Measurements from ENCODE around the gene HLA-DQA1. TPM values are rescaled to one million over a fixed set of nuclear protein-coding genes. Genes with fewer than 3 reads are reported as not detected.

Gene HLA-DQA1
- total RNA-seq, 2 experiments from 2014 or later = 5.9 to 6.9 TPM

GRCh38 chr6:32609731-32610640 is 27.2 kb upstream of the HLA-DQA1 start:
- ChIA-PET CTCF (interaction anchor here (1.3 kb wide), 1 partner anchor 13 kb away, joined by 5 read pairs; no protein-coding TSS in a partner anchor), POLR2A (no interaction called here)
- no peaks in the 10 kb centered on the region for H3K27me3 Mint-ChIP-seq
- peak overlapping the region; percentile 29 to 92 for H3K27ac ChIP-seq (ENCODE audit: low read depth in 1 of 2, low read length in 2 of 2)
- DNase-seq (peak in 10 of 14 experiments; percentile 3 to 96 (median 22)), ATAC-seq (ENCODE audit: poor library complexity) (peak; percentile 98)
- H3K27ac Mint-ChIP-seq = no peak overlapping the region
- no peaks in the 10 kb centered on the region for H3K36me3 Mint-ChIP-seq (ENCODE audit: low read depth)
- TF ChIP-seq CTCF (IDR thresholded peaks at IDR 0.05) = no peak
- H3K4me1 Mint-ChIP-seq (ENCODE audit: low read depth) = no peaks in the 10 kb centered on the region
- intact Hi-C loops (cut with DNase I, micrococcal nuclease) = no loop called here
- no peaks in the 10 kb centered on the region for H3K9me3 Mint-ChIP-seq
- no peaks in the 10 kb centered on the region for H3K36me3 ChIP-seq (ENCODE audit: insufficient read depth, low read length)
- peak overlapping the region; percentile 39 for H3K4me3 ChIP-seq (ENCODE audit: low read length)
- H3K27me3 ChIP-seq (ENCODE audit: control insufficient read depth in 1 of 2, insufficient read depth in 2 of 2, low read length in 2 of 2) = no peaks in the 10 kb centered on the region
- H3K4me1 ChIP-seq (ENCODE audit: insufficient read depth, low read length) = peaks cover 7% of the 10 kb centered on the region
- H3K9me3 ChIP-seq (ENCODE audit: control insufficient read depth in 1 of 2, insufficient read depth in 1 of 2, low read length in 2 of 2) = no peaks in the 10 kb centered on the region
- H3K4me3 Mint-ChIP-seq = no peak overlapping the region

- no peak overlapping the region for H3K4me3 Mint-ChIP-seq
- H3K4me1 ChIP-seq (ENCODE audit: insufficient read depth, low read length) = peaks cover 7% of the 10 kb centered on the region
- ATAC-seq (ENCODE audit: poor library complexity) (no peak), DNase-seq (no peak)
- H3K4me1 Mint-ChIP-seq (ENCODE audit: low read depth) = no peaks in the 10 kb centered on the region
- H3K4me3 ChIP-seq (ENCODE audit: low read length) = no peak overlapping the region
- peak overlapping the region in 1 of 2 donors; percentile 92 for H3K27ac ChIP-seq (ENCODE audit: low read depth in 1 of 2, low read length in 2 of 2)
- no peaks in the 10 kb centered on the region for H3K9me3 Mint-ChIP-seq
- intact Hi-C loops (cut with DNase I, micrococcal nuclease) = no loop called here
- H3K9me3 ChIP-seq (ENCODE audit: control insufficient read depth in 1 of 2, insufficient read depth in 1 of 2, low read length in 2 of 2) = no peaks in the 10 kb centered on the region
- no peaks in the 10 kb centered on the region for H3K27me3 Mint-ChIP-seq
- ChIA-PET CTCF (no interaction called here), POLR2A (no interaction called here)
- H3K36me3 Mint-ChIP-seq (ENCODE audit: low read depth) = no peaks in the 10 kb centered on the region
- H3K27me3 ChIP-seq (ENCODE audit: control insufficient read depth in 1 of 2, insufficient read depth in 2 of 2, low read length in 2 of 2) = no peaks in the 10 kb centered on the region
- TF ChIP-seq CTCF (IDR thresholded peaks at IDR 0.05) = no peak
- H3K27ac Mint-ChIP-seq = no peak overlapping the region
- no peaks in the 10 kb centered on the region for H3K36me3 ChIP-seq (ENCODE audit: insufficient read depth, low read length)
Observed at GRCh38 chr6:32610682-32611296, 26.4 kb upstream of the HLA-DQA1 start.

- Histone ChIP-seq H3K4me3 (ENCODE audit: low read length) (no peak overlapping the region), H3K4me1 (ENCODE audit: insufficient read depth, low read length) (peaks cover 7% of the 10 kb centered on the region), H3K27me3 (ENCODE audit: control insufficient read depth in 1 of 2, insufficient read depth in 2 of 2, low read length in 2 of 2) (no peaks in the 10 kb centered on the region), H3K27ac (ENCODE audit: low read depth in 1 of 2, low read length in 2 of 2) (no peak overlapping the region), H3K36me3 (ENCODE audit: insufficient read depth, low read length) (no peaks in the 10 kb centered on the region), H3K9me3 (ENCODE audit: control insufficient read depth in 1 of 2, insufficient read depth in 1 of 2, low read length in 2 of 2) (peaks cover 0 to 6% of the 10 kb centered on the region in 2 experiments)
- intact Hi-C loops (cut with DNase I, micrococcal nuclease) = no loop called here
- no peaks in the 10 kb centered on the region for H3K27me3 Mint-ChIP-seq
- ChIA-PET POLR2A (no interaction called here), CTCF (interaction anchor here (1.7 kb wide), 1 partner anchor 9 kb away, joined by 3 read pairs; no protein-coding TSS in a partner anchor)
- H3K4me1 Mint-ChIP-seq (ENCODE audit: low read depth) = no peaks in the 10 kb centered on the region
- ATAC-seq (ENCODE audit: poor library complexity) (no peak), DNase-seq (no peak)
- no peak overlapping the region for H3K27ac Mint-ChIP-seq
- H3K9me3 Mint-ChIP-seq = no peaks in the 10 kb centered on the region
- H3K36me3 Mint-ChIP-seq (ENCODE audit: low read depth) = no peaks in the 10 kb centered on the region
- no peak for TF ChIP-seq CTCF (IDR thresholded peaks at IDR 0.05)
- H3K4me3 Mint-ChIP-seq = no peak overlapping the region
Observed at GRCh38 chr6:32613475-32613874, 23.7 kb upstream of the HLA-DQA1 start.

Data from CD4-positive, alpha-beta T cell (primary cell).